Measurements from ENCODE around the gene NBPF14. TPM values are rescaled to one million over a fixed set of nuclear protein-coding genes. Genes with fewer than 3 reads are reported as not detected.
"Not testable (repeated sequence)": the region's sequence is repeated elsewhere in the genome, so short reads cannot be mapped to it uniquely, and the experiment has no call there.

NBPF14 gene, protein sequence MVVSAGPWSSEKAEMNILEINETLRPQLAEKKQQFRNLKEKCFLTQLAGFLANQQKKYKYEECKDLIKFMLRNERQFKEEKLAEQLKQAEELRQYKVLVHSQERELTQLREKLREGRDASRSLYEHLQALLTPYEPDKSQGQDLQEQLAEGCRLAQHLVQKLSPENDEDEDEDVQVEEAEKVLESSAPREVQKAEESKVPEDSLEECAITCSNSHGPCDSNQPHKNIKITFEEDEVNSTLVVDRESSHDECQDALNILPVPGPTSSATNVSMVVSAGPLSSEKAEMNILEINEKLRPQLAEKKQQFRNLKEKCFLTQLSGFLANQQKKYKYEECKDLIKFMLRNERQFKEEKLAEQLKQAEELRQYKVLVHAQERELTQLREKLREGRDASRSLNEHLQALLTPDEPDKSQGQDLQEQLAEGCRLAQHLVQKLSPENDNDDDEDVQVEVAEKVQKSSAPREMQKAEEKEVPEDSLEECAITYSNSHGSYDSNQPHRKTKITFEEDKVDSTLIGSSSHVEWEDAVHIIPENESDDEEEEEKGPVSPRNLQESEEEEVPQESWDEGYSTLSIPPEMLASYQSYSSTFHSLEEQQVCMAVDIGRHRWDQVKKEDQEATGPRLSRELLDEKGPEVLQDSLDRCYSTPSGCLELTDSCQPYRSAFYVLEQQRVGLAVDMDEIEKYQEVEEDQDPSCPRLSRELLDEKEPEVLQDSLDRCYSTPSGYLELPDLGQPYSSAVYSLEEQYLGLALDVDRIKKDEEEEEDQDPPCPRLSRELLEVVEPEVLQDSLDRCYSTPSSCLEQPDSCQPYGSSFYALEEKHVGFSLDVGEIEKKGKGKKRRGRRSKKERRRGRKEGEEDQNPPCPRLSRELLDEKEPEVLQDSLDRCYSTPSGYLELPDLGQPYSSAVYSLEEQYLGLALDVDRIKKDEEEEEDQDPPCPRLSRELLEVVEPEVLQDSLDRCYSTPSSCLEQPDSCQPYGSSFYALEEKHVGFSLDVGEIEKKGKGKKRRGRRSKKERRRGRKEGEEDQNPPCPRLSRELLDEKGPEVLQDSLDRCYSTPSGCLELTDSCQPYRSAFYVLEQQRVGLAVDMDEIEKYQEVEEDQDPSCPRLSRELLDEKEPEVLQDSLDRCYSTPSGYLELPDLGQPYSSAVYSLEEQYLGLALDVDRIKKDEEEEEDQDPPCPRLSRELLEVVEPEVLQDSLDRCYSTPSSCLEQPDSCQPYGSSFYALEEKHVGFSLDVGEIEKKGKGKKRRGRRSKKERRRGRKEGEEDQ (N-terminal part only)
- total RNA-seq, result 10 to 100 TPM; 33.3 to 65.5 (median 46.5) TPM

DNA sequence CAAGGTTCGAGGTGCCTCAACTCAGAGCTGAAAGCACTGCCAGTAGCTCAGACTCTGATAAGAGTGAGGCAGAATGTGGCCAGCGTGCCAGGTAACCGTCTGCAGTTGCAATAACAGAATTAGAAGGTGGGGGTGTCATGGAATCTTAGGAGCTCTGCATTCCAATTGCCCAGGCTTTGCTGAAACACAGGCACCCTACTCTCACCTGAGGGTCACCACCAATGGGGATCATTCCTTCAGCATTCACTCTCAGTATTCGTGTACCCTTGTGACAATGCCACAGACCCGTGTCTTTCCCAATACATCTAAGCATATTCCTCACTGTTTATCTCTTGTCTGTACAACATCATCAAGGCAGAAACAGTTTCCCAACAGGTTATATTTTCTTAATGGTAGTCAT, at the start of gene NBPF14:
NBPF14 (minus strand) TSS at position 101 of the 400 bp plus-strand sequence. CDS start 294 bp downstream, outside the sequence.
- H3K4me3 ChIP-seq (ENCODE audit: low read depth, poor library complexity, severe bottlenecking); intact Hi-C loops (cut with DNase I; ENCODE audit: low total_unique reads); DNase-seq (ENCODE audit: low spot score in 2 of 2): not testable (repeated sequence)
- no CpG with 5 or more reads among the region's 5 CpGs for WGBS, 2 donors

DNA sequence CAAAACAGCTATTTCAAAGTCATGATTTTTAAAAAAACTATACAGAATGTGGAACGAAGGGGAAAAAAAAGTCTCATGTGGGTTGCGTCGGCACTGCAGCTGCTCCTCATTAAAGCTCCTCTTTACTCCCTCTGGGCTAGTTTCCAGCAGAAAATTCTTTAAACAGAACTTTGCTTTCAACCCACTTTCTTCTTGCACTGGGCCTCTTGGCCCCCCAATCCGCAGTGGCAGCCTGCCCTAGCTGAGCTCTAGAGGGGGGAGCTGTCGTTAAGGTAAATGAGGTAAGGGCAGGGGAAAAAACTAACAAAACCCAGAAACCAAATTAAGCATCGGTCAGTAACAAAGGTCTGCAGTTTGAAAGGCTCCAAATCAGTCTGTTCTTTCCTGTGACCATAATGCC, 29.6 kb upstream of the NBPF14 start:
- H3K4me3 ChIP-seq (ENCODE audit: low read depth, poor library complexity, severe bottlenecking); intact Hi-C loops (cut with DNase I; ENCODE audit: low total_unique reads): not testable (repeated sequence)
- DNase-seq (ENCODE audit: low spot score in 2 of 2), result peak in 1 of 2 donors; percentile 12
- 14% methylated on average over 4 of the region's 6 CpGs; no CpG with 5 or more reads in 1 of the 2 donors for WGBS, 2 donors

DNA sequence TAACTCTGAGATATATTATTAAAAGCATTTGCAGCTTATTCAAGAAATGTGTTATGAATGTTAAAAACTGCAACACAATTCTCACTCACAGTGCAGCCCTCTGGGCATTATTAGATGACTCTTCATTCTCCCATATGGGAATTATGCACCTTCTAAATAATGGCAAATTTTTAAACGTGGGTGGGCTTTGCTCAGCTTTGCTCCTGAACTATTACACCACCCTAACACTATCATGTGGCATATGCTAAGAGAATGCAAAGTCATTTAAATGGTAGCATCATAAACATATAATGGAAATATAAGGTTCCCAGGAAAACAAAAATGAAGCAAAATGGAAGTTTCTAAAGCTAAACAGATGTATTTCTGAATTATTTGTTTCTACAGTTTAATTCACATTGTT, 22.4 kb upstream of the NBPF14 start:
- WGBS, 2 donors, result no CpG with 5 or more reads among the region's 1 CpG
- intact Hi-C loops (cut with DNase I; ENCODE audit: low total_unique reads); H3K4me3 ChIP-seq (ENCODE audit: low read depth, poor library complexity, severe bottlenecking); DNase-seq (ENCODE audit: low spot score in 2 of 2): not testable (repeated sequence)

DNA sequence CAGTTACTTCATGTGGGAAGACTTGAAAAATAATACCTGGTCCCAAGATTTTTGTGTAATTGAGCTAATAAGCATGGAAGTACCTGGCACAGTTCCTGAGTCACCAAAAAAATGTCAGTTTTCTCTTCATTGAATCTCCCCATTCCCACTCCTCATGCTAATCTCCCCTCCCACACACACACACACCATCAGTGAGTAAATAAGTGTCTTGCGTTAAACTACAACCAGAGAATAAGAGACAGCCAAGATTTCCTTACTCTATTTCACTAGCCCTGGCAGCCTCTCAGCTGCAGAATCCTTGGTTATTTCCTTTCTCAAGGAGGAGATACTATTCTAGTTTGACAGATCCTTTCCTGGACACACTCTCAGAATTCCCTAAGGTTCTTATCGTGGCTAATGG, 9.5 kb upstream of the NBPF14 start:
- DNase-seq (ENCODE audit: low spot score in 2 of 2), result peak; percentile 16 to 61
- intact Hi-C loops (cut with DNase I; ENCODE audit: low total_unique reads); H3K4me3 ChIP-seq (ENCODE audit: low read depth, poor library complexity, severe bottlenecking): not testable (repeated sequence)
- 40 to 50% methylated on average over 1 of the region's 2 CpGs for WGBS, 2 donors

DNA sequence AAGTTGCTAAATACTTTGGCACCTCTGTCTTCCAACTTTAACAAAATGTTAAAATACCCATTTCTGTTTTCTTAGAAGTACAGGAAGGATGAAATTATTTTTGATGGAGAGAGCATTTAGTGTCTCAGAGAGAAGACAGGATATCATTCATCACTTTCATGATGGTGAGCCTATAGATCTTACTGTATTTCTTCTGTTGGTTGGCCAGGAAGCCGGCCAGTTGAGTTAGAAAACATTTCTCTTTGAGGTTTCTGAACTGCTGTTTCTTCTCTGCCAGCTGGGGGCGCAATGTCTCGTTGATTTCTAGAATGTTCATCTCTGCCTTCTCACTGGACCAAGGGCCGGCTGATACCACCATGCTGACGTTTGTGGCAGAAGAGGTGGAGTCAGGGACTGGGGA, 451 bp downstream of the NBPF14 start:
- intact Hi-C loops (cut with DNase I; ENCODE audit: low total_unique reads); H3K4me3 ChIP-seq (ENCODE audit: low read depth, poor library complexity, severe bottlenecking): not testable (repeated sequence)
- WGBS, 2 donors, result 0 to 22% methylated on average over 1 to 3 of the region's 5 CpGs
- peak in 1 of 2 donors; percentile 31 for DNase-seq (ENCODE audit: low spot score in 2 of 2)

DNA sequence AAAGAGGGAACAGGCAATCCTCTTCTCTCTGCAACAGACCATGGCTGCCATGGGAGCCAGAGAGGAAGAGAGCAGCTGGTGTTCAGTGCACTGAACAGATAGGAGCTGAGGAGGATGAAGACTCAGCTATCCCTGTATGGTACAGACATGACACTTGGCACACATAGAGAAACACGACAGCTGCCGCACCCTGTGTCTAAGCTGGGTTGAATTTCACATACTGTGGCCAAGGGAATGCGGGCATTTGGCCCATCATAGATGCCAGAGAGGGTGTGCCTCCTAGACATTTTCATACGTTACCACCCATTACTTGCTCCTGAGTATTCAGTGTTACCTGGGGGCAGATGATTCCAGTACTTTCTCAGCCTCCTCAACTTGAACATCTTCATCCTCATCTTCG, 4.7 kb downstream of the NBPF14 start:
- H3K4me3 ChIP-seq (ENCODE audit: low read depth, poor library complexity, severe bottlenecking); intact Hi-C loops (cut with DNase I; ENCODE audit: low total_unique reads): not testable (repeated sequence)
- WGBS, 2 donors, result 60% methylated on average over 2 of the region's 5 CpGs; no CpG with 5 or more reads in 1 of the 2 donors
- peak in 1 of 2 donors; percentile 12 for DNase-seq (ENCODE audit: low spot score in 2 of 2)

DNA sequence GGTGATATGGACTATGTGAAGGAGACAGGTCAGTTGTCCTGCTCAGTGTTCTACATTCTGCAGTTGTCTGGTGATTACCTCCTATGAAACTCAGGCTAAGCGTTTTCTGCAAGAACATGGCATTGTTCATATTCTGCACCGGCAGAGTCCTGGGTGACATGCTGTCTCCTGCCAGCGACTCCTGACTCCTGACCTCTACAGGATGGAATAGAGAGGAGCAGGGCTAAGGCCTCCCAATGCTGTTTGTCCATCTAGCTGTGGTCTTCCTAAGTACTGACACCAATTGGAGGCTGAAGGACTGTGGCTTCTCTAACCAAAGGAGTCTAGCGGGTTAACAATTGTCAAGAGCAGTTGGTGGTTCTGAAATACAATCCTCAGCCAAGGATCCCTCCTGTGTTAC, 63.7 kb downstream of the NBPF14 start:
- WGBS, 2 donors, result 60 to 70% methylated on average over 1 to 3 of the region's 4 CpGs
- DNase-seq (ENCODE audit: low spot score in 2 of 2); intact Hi-C loops (cut with DNase I; ENCODE audit: low total_unique reads); H3K4me3 ChIP-seq (ENCODE audit: low read depth, poor library complexity, severe bottlenecking): not testable (repeated sequence)

DNA sequence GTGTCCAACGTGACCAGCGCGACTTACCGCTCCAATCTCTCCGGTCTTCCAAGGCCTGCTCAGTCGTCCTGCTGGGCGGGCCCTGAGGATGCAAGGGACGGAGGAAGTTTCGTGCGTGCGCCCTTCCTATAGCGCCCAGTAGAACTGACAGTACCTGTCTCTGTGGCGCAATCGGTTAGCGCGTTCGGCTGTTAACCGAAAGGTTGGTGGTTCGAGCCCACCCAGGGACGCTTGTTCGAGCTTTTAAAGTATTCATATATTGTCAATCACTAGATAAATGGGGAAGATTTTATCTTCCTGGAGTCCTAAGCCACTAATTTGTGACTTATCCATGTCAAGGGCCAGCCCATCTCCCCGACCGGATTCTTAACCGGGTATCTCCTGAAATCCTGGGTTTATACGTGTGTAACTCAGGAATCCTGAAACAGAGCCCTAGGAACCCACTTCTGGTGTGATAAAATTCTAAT, 66.7 kb downstream of the NBPF14 start:
- intact Hi-C loops (cut with DNase I; ENCODE audit: low total_unique reads); H3K4me3 ChIP-seq (ENCODE audit: low read depth, poor library complexity, severe bottlenecking): not testable (repeated sequence)
- DNase-seq (ENCODE audit: low spot score in 2 of 2), result peak; percentile 18 to 65
- WGBS, 2 donors, result 3 to 5% methylated on average over 14 to 17 of the region's 25 CpGs

DNA sequence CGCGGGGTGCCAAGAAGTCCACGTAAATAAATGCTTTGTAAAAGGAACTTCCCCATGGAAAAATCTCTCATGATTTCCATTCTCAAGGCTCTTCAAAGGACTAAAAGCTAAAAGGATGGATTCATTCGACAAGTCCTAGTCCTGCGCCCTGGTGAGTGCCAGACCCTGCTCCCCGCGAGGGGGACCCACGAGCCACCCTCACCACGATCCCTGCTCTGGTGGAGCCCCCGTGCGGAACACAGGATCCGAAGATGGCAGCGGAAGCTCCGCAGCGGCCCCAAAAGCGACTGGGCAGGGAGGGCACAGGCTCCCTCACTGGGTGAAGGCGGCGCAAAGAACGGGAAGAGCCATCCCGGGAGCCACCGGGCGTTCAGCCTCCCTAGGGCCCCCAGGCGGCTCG, 67.2 kb downstream of the NBPF14 start:
- H3K4me3 ChIP-seq (ENCODE audit: low read depth, poor library complexity, severe bottlenecking); intact Hi-C loops (cut with DNase I; ENCODE audit: low total_unique reads); DNase-seq (ENCODE audit: low spot score in 2 of 2): not testable (repeated sequence)
- WGBS, 2 donors, result no CpG with 5 or more reads among the region's 24 CpGs

DNA sequence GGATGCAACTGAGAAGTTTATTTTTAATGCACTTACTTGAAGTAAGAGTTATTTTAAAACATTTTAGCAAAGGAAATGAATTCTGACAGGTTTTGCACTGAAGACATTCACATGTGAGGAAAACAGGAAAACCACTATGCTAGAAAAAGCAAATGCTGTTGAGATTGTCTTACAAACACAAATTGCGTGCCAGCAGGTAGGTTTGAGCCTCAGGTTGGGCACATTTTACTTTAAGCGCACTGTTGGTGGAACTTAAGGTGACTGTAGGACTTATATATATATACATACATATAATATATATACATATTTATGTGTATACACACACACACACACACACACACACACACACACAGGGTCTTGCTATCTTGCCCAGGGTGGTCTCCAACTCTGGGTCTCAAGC, 69.2 kb downstream of the NBPF14 start:
- DNase-seq (ENCODE audit: low spot score in 2 of 2); H3K4me3 ChIP-seq (ENCODE audit: low read depth, poor library complexity, severe bottlenecking); intact Hi-C loops (cut with DNase I; ENCODE audit: low total_unique reads): not testable (repeated sequence)
- 80 to 83% methylated on average over 2 of the region's 2 CpGs for WGBS, 2 donors

DNA sequence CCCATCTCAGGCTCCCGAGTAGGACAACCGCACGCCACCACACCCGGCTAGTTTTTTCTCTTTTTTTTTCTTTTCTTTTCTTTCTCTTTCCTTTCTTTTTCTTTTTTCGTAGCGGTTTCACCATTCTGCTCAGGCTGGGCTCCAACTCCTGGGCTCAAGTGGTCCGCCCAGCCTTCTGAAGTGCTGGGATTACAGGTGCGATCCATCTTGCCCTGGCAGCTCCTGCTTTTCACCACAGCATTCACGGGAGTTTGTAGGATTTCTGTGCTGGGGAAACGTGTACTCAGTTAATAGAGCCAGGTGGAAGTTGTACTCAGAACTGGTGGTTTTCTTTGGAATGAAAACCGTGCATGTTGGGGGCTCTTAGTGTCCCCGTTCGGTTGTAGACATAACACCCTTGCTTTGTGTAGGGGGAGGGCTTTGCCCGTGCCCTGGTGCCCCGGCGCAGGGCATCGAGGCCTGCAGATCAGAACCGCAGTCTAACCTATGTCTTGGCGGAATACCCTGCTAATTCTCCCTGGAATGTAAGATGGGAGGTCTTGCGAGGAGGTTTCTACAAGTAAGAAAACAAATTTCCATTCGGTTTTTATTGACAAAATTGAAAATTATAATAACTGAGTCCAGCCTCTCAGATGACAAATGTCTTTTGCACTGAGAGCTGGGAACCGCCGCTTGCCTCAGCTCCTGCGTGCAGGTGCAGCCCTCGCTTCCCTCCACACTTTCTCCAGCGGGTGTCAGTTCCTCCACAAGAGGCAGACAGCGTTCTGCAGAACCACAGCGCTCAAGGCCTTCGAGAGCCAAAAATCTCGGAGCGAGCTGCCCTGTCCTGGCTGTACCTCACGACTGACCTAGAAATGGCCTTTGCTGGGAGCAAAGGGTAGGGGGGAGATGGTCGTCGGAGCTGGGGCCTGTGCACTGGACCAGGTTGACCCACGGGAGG, 72.3 kb downstream of the NBPF14 start:
- peak in 1 of 2 donors; percentile 28 for DNase-seq (ENCODE audit: low spot score in 2 of 2)
- H3K4me3 ChIP-seq (ENCODE audit: low read depth, poor library complexity, severe bottlenecking); intact Hi-C loops (cut with DNase I; ENCODE audit: low total_unique reads): not testable (repeated sequence)
- WGBS, 2 donors, result 34 to 37% methylated on average over 8 to 13 of the region's 35 CpGs

Measured in lower leg skin (tissue), 4 donors.